WTC11 (cell line): ENCODE measurements around the gene TUBB1. TPM values are rescaled to one million over a fixed set of nuclear protein-coding genes. Genes with fewer than 3 reads are reported as not detected.

ENCODE experiments used
- ATAC-seq: fragments of 200-7000 bp; cut with Tn5 transposase; 2 replicates; pipeline ENCODE4 v1.10.0; 2021; ENCODE audit warnings: mild to moderate bottlenecking, moderate library complexity
- CTCF ChIA-PET: fragments of 300-600 bp; sonication (Branson Sonifier 250); formaldehyde crosslinking; loops from one replicate; lab custom pipeline; 2021; ENCODE audit warnings: antibody characterized with exemption; lab: Charles Lee
- POLR2A ChIA-PET: fragments of 350-600 bp; sonication (Branson Sonifier 250); formaldehyde crosslinking; loops from one replicate; lab custom pipeline; 2021; ENCODE audit warnings: antibody characterized with exemption; lab: Charles Lee
- DNase-seq: peaks from one replicate; pipeline ENCODE4 v3.0.0; 2021; ENCODE audit warnings: low spot score
- H3K27ac Mint-ChIP-seq: 2 replicates; pipeline ENCODE4 v1.8.0; 2021; ENCODE audit warnings: mixed read lengths
- H3K27me3 Mint-ChIP-seq: 2 replicates; pipeline ENCODE4 v1.8.0; 2021; ENCODE audit warnings: low read depth, mild to moderate bottlenecking, moderate library complexity, mixed read lengths
- H3K36me3 Mint-ChIP-seq: 2 replicates; pipeline ENCODE4 v1.8.0; 2021; ENCODE audit warnings: mixed read lengths
- H3K4me1 Mint-ChIP-seq: 2 replicates; pipeline ENCODE4 v1.8.0; 2022; ENCODE audit warnings: mixed read lengths
- H3K4me3 Mint-ChIP-seq: 2 replicates; pipeline ENCODE4 v1.8.0; 2021; ENCODE audit warnings: mild to moderate bottlenecking, moderate library complexity, mixed read lengths
- H3K9me3 Mint-ChIP-seq: 2 replicates; pipeline ENCODE4 v1.8.0; 2021; ENCODE audit warnings: mixed read lengths
- ATF1 ChIP-seq: sonication (generic); formaldehyde crosslinking; IDR thresholded peaks from 2 replicates; pipeline ENCODE4 v1.8.1; 2023; ENCODE audit warnings: mild to moderate bottlenecking, moderate library complexity, missing genetic modification reagents
- CREB1 ChIP-seq: sonication (generic); formaldehyde crosslinking; IDR thresholded peaks from 2 replicates; pipeline ENCODE4 v1.8.0; 2023; ENCODE audit warnings: mild to moderate bottlenecking, missing genetic modification reagents
- CREM ChIP-seq: sonication (generic); formaldehyde crosslinking; IDR thresholded peaks from 2 replicates; pipeline ENCODE4 v1.8.1; 2022; ENCODE audit warnings: mild to moderate bottlenecking, missing genetic modification reagents, moderate library complexity
- MYBL2 ChIP-seq: sonication (generic); formaldehyde crosslinking; IDR thresholded peaks from 2 replicates; pipeline ENCODE4 v1.8.1; 2023; ENCODE audit warnings: mild to moderate bottlenecking, moderate library complexity, missing genetic modification reagents
- NFE2L1 ChIP-seq: sonication (generic); formaldehyde crosslinking; IDR thresholded peaks from 2 replicates; pipeline ENCODE4 v1.8.1; 2023; ENCODE audit warnings: missing genetic modification reagents
- NR1H2 ChIP-seq: sonication (generic); formaldehyde crosslinking; IDR thresholded peaks from 2 replicates; pipeline ENCODE4 v1.9.0; 2021; ENCODE audit warnings: mild to moderate bottlenecking, moderate library complexity, missing genetic modification reagents
- NR2C2 ChIP-seq: sonication (generic); formaldehyde crosslinking; IDR thresholded peaks from 2 replicates; pipeline ENCODE4 v1.8.0; 2022; ENCODE audit warnings: mild to moderate bottlenecking, missing genetic modification reagents
- SOX15 ChIP-seq: fragments of 250-450 bp; sonication (Bioruptor Pico); IDR thresholded peaks from 2 replicates; pipeline ENCODE4 v1.9.0; 2021; ENCODE audit warnings: mild to moderate bottlenecking
- TP53 ChIP-seq: sonication (generic); formaldehyde crosslinking; IDR thresholded peaks from 2 replicates; pipeline ENCODE4 v1.8.1; 2023; ENCODE audit warnings: mild to moderate bottlenecking, missing genetic modification reagents
- ZNF121 ChIP-seq: sonication (generic); formaldehyde crosslinking; IDR thresholded peaks from 2 replicates; pipeline ENCODE4 v1.8.0; 2023; ENCODE audit warnings: missing genetic modification reagents
- ZNF232 ChIP-seq: sonication (generic); formaldehyde crosslinking; IDR thresholded peaks from 2 replicates; pipeline ENCODE4 v1.8.0; 2022; ENCODE audit warnings: mild to moderate bottlenecking, missing genetic modification reagents
- total RNA-seq: library from RNA; stranded (reverse); gene quantifications from 3 replicates; pipeline ENCODE4 v1.2.3, GENCODE V29; 2021
- TF ChIP-seq, protein P1 (sequence below): sonication (generic); formaldehyde crosslinking; IDR thresholded peaks from 2 replicates; pipeline ENCODE4 v1.8.0; 2022; ENCODE audit warnings: missing genetic modification reagents
- TF ChIP-seq, protein P2 (sequence below): sonication (generic); formaldehyde crosslinking; IDR thresholded peaks from 2 replicates; pipeline ENCODE4 v1.8.1; 2022; ENCODE audit warnings: low read depth, missing genetic modification reagents, borderline replicate concordance
- TF ChIP-seq, protein P3 (sequence below): sonication (generic); formaldehyde crosslinking; IDR thresholded peaks from 2 replicates; pipeline ENCODE4 v1.8.0; 2022; ENCODE audit warnings: mild to moderate bottlenecking, missing genetic modification reagents
- TF ChIP-seq, protein P4 (sequence below): sonication (generic); formaldehyde crosslinking; IDR thresholded peaks from 2 replicates; pipeline ENCODE4 v1.8.1; 2022; ENCODE audit warnings: missing genetic modification reagents, borderline replicate concordance
- TF ChIP-seq, protein P5 (sequence below): sonication (generic); formaldehyde crosslinking; IDR thresholded peaks from 2 replicates; pipeline ENCODE4 v1.8.1; 2022; ENCODE audit warnings: mild to moderate bottlenecking, missing genetic modification reagents, moderate library complexity, borderline replicate concordance

Gene TUBB1
- total RNA-seq, 1 experiment from 2014 or later = not detected

DNA sequence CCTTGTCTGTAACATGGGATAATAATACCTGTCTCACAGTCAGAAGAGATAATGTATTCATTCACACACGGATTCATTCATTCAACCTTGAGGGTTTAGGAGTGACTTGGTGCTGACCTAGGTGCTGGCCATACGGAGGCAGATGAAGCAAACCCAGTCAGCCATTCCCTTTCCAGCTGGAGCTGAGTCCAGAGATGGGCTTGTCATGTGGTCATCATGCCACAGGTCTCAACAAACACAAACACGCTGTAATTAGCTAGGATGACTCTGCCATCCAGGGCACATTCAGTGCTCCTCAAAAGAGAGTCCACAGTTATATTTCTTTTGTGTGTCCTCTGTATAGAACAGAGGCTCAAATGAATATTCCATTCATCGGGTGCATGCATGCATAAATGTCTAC is 42.9 kb downstream of the TUBB1 start:
- ATAC-seq = no peak

DNA sequence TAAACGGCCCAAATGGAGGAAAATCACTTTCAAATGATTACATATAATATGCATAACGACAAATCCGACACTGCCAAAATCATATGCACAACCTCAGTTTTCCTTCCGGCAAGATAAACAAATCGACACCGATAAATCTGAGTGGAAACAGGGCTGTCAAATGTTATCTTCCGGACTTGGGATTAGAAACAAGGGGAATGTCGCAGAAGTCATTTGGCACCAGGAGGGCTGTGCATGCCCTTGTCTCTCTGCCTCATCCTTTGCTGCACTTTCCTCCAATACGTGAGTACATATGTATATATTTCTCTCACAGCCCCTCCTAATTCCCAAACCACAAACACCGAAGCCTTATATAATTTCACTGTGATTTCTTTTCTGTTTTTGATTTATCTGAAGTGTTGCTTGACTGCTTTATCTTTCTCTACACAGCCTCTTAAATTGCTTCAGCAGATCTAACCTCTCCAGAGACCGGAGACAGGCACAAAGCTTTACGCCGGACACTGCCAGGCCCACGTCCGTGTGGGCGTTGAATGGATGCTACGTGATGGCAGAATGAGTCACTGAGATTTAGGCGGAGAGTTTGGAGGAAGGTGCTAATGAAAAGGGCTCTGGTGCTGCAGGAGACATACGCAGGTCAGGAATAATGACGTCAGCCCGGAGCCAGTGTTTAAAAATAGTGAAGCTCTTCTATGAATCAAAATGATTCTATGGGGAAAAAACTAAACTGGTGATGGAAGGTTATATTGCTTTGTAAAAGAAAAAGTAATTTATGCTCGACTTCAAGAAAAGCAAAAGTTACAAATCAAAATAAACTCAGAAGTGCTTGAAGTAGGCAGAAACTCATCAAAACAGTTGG is 44.4 kb downstream of the TUBB1 start:
- ATAC-seq (no peak), DNase-seq (no peak)
- no peak overlapping the region for H3K27ac Mint-ChIP-seq
- no peaks in the 10 kb centered on the region; the same call in 1 of the 2 replicates for H3K36me3 Mint-ChIP-seq
- ChIA-PET POLR2A (no interaction called here), CTCF (interaction anchor here (2.0 kb wide), 1 partner anchor 24 kb away, joined by 4 read pairs; no protein-coding TSS in a partner anchor)
- H3K27me3 Mint-ChIP-seq = no peaks in the 10 kb centered on the region; the same call in 1 of the 2 replicates
- TF ChIP-seq ZNF232 (CRISPR knock-in tag) (no peak), NFE2L1 (CRISPR knock-in tag) (no peak), CREM (no peak), NR1H2 (CRISPR knock-in tag) (no peak)
- TF ChIP-seq, protein P1, sequence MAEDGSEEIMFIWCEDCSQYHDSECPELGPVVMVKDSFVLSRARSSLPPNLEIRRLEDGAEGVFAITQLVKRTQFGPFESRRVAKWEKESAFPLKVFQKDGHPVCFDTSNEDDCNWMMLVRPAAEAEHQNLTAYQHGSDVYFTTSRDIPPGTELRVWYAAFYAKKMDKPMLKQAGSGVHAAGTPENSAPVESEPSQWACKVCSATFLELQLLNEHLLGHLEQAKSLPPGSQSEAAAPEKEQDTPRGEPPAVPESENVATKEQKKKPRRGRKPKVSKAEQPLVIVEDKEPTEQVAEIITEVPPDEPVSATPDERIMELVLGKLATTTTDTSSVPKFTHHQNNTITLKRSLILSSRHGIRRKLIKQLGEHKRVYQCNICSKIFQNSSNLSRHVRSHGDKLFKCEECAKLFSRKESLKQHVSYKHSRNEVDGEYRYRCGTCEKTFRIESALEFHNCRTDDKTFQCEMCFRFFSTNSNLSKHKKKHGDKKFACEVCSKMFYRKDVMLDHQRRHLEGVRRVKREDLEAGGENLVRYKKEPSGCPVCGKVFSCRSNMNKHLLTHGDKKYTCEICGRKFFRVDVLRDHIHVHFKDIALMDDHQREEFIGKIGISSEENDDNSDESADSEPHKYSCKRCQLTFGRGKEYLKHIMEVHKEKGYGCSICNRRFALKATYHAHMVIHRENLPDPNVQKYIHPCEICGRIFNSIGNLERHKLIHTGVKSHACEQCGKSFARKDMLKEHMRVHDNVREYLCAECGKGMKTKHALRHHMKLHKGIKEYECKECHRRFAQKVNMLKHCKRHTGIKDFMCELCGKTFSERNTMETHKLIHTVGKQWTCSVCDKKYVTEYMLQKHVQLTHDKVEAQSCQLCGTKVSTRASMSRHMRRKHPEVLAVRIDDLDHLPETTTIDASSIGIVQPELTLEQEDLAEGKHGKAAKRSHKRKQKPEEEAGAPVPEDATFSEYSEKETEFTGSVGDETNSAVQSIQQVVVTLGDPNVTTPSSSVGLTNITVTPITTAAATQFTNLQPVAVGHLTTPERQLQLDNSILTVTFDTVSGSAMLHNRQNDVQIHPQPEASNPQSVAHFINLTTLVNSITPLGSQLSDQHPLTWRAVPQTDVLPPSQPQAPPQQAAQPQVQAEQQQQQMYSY (CRISPR knock-in tag) = no peak
- no peak overlapping the region for H3K4me3 Mint-ChIP-seq
- H3K4me1 Mint-ChIP-seq = peaks cover 3% of the 10 kb centered on the region
- H3K9me3 Mint-ChIP-seq = peaks cover 5% of the 10 kb centered on the region

More for the DNA sequence above, 42.9 kb downstream of the TUBB1 start:
- Mint-ChIP-seq H3K36me3 (no peaks in the 10 kb centered on the region), H3K9me3 (no peaks in the 10 kb centered on the region), H3K27me3 (no peaks in the 10 kb centered on the region; the same call in 1 of the 2 replicates), H3K4me3 (no peak overlapping the region), H3K27ac (no peak overlapping the region), H3K4me1 (no peaks in the 10 kb centered on the region)
- TF ChIP-seq MYBL2 (CRISPR knock-in tag) = no peak
- no peak for TF ChIP-seq ATF1 (CRISPR knock-in tag)
- TF ChIP-seq, protein P2, sequence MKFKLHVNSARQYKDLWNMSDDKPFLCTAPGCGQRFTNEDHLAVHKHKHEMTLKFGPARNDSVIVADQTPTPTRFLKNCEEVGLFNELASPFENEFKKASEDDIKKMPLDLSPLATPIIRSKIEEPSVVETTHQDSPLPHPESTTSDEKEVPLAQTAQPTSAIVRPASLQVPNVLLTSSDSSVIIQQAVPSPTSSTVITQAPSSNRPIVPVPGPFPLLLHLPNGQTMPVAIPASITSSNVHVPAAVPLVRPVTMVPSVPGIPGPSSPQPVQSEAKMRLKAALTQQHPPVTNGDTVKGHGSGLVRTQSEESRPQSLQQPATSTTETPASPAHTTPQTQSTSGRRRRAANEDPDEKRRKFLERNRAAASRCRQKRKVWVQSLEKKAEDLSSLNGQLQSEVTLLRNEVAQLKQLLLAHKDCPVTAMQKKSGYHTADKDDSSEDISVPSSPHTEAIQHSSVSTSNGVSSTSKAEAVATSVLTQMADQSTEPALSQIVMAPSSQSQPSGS (CRISPR knock-in tag) = no peak
- TF ChIP-seq SOX15 (CRISPR knock-in tag) = no peak
- TF ChIP-seq, protein P3, sequence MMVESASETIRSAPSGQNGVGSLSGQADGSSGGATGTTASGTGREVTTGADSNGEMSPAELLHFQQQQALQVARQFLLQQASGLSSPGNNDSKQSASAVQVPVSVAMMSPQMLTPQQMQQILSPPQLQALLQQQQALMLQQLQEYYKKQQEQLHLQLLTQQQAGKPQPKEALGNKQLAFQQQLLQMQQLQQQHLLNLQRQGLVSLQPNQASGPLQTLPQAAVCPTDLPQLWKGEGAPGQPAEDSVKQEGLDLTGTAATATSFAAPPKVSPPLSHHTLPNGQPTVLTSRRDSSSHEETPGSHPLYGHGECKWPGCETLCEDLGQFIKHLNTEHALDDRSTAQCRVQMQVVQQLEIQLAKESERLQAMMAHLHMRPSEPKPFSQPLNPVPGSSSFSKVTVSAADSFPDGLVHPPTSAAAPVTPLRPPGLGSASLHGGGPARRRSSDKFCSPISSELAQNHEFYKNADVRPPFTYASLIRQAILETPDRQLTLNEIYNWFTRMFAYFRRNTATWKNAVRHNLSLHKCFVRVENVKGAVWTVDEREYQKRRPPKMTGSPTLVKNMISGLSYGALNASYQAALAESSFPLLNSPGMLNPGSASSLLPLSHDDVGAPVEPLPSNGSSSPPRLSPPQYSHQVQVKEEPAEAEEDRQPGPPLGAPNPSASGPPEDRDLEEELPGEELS = no peak
- TF ChIP-seq, protein P4, sequence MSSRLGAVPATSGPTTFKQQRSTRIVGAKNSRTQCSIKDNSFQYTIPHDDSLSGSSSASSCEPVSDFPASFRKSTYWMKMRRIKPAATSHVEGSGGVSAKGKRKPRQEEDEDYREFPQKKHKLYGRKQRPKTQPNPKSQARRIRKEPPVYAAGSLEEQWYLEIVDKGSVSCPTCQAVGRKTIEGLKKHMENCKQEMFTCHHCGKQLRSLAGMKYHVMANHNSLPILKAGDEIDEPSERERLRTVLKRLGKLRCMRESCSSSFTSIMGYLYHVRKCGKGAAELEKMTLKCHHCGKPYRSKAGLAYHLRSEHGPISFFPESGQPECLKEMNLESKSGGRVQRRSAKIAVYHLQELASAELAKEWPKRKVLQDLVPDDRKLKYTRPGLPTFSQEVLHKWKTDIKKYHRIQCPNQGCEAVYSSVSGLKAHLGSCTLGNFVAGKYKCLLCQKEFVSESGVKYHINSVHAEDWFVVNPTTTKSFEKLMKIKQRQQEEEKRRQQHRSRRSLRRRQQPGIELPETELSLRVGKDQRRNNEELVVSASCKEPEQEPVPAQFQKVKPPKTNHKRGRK (CRISPR knock-in tag) = no peak
- no peak for TF ChIP-seq NR2C2
- TF ChIP-seq TP53 = no peak
- TF ChIP-seq, protein P5, sequence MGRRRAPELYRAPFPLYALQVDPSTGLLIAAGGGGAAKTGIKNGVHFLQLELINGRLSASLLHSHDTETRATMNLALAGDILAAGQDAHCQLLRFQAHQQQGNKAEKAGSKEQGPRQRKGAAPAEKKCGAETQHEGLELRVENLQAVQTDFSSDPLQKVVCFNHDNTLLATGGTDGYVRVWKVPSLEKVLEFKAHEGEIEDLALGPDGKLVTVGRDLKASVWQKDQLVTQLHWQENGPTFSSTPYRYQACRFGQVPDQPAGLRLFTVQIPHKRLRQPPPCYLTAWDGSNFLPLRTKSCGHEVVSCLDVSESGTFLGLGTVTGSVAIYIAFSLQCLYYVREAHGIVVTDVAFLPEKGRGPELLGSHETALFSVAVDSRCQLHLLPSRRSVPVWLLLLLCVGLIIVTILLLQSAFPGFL (CRISPR knock-in tag) = no peak
- TF ChIP-seq CREB1 (CRISPR knock-in tag) = no peak
- TF ChIP-seq ZNF121 (CRISPR knock-in tag) = no peak
- POLR2A ChIA-PET = no interaction called here
- DNase-seq = no peak
- CTCF ChIA-PET = interaction anchor here (2.0 kb wide), 1 partner anchor 26 kb away, joined by 4 read pairs; no protein-coding TSS in a partner anchor
